Osteocyte (in vitro differentiated cells): Measurements from ENCODE around the gene WDR90. TPM values are rescaled to one million over a fixed set of nuclear protein-coding genes. Genes with fewer than 3 reads are reported as not detected.
A peak's percentile ranks its signal among the peaks of the same experiment; 100 is the strongest.

Experiments
- DNase-seq: peaks from one replicate; pipeline ENCODE4 v3.0.0; 2021; ENCODE audit warnings: mixed read lengths; ENCODE audit not compliant: unreplicated experiment; ENCODE audit errors: extremely low spot score
- H3K27ac Mint-ChIP-seq: one replicate; pipeline ENCODE4 v1.8.0; 2021; ENCODE audit warnings: mild to moderate bottlenecking, mixed read lengths; ENCODE audit not compliant: unreplicated experiment
- H3K27me3 Mint-ChIP-seq: one replicate; pipeline ENCODE4 v1.8.0; 2021; ENCODE audit warnings: mixed read lengths; ENCODE audit not compliant: unreplicated experiment
- H3K36me3 Mint-ChIP-seq: one replicate; pipeline ENCODE4 v1.8.0; 2021; ENCODE audit warnings: mixed read lengths; ENCODE audit not compliant: unreplicated experiment
- H3K4me1 Mint-ChIP-seq: one replicate; pipeline ENCODE4 v1.8.0; 2021; ENCODE audit warnings: mixed read lengths; ENCODE audit not compliant: unreplicated experiment
- H3K4me3 Mint-ChIP-seq: one replicate; pipeline ENCODE4 v1.8.0; 2021; ENCODE audit warnings: mild to moderate bottlenecking, moderate library complexity, mixed read lengths; ENCODE audit not compliant: unreplicated experiment
- H3K9me3 Mint-ChIP-seq: one replicate; pipeline ENCODE4 v1.8.0; 2021; ENCODE audit warnings: mixed read lengths; ENCODE audit not compliant: unreplicated experiment
- total RNA-seq: library from RNA; stranded (reverse); gene quantifications from 2 replicates; pipeline ENCODE4 v1.2.1, GENCODE V29; 2021
- TF ChIP-seq, protein P1 (sequence below): fragments of 200-600 bp; sonication (generic); IDR thresholded peaks from 2 replicates; pipeline ENCODE4 v1.5.0; 2021; ENCODE audit warnings: antibody characterized with exemption, mild to moderate bottlenecking, moderate library complexity

Gene WDR90
- total RNA-seq, 1 donor from 2014 or later: 38.9 TPM

DNA sequence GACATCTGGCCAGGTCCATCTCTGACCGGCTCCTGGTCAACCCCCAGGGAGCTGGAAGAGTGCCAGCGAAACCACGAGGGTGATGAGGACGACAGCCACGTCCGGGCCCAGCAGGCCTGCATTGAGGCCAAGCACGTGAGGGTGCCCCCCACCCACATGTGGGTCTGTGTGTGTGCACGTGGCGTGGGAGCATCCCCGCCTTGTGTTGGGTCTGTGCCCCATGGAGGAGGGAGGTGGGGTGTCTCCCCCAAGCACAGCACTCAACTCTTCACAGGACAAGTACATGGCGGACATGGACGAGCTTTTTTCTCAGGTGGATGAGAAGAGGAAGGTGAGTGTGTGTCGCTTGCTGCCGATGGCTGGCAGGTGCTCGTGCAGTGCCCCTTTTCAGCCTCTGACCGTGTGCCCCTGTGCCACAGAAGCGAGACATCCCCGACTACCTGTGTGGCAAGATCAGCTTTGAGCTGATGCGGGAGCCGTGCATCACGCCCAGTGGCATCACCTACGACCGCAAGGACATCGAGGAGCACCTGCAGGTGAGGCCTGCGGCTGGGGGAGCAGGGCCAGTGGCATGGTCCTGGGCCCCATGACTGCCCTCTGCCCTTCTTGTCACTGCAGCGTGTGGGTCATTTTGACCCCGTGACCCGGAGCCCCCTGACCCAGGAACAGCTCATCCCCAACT, 32.7 kb downstream of the WDR90 start:
- DNase-seq: no peak
- no peaks in the 10 kb centered on the region for H3K27me3 Mint-ChIP-seq
- TF ChIP-seq, protein P1, sequence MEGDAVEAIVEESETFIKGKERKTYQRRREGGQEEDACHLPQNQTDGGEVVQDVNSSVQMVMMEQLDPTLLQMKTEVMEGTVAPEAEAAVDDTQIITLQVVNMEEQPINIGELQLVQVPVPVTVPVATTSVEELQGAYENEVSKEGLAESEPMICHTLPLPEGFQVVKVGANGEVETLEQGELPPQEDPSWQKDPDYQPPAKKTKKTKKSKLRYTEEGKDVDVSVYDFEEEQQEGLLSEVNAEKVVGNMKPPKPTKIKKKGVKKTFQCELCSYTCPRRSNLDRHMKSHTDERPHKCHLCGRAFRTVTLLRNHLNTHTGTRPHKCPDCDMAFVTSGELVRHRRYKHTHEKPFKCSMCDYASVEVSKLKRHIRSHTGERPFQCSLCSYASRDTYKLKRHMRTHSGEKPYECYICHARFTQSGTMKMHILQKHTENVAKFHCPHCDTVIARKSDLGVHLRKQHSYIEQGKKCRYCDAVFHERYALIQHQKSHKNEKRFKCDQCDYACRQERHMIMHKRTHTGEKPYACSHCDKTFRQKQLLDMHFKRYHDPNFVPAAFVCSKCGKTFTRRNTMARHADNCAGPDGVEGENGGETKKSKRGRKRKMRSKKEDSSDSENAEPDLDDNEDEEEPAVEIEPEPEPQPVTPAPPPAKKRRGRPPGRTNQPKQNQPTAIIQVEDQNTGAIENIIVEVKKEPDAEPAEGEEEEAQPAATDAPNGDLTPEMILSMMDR: no peak
- peak overlapping the region; percentile 81 for H3K4me3 Mint-ChIP-seq
- peaks cover 23% of the 10 kb centered on the region for H3K4me1 Mint-ChIP-seq
- H3K9me3 Mint-ChIP-seq: no peaks in the 10 kb centered on the region
- H3K36me3 Mint-ChIP-seq: peaks cover 14% of the 10 kb centered on the region
- H3K27ac Mint-ChIP-seq: peak overlapping the region; percentile 23

DNA sequence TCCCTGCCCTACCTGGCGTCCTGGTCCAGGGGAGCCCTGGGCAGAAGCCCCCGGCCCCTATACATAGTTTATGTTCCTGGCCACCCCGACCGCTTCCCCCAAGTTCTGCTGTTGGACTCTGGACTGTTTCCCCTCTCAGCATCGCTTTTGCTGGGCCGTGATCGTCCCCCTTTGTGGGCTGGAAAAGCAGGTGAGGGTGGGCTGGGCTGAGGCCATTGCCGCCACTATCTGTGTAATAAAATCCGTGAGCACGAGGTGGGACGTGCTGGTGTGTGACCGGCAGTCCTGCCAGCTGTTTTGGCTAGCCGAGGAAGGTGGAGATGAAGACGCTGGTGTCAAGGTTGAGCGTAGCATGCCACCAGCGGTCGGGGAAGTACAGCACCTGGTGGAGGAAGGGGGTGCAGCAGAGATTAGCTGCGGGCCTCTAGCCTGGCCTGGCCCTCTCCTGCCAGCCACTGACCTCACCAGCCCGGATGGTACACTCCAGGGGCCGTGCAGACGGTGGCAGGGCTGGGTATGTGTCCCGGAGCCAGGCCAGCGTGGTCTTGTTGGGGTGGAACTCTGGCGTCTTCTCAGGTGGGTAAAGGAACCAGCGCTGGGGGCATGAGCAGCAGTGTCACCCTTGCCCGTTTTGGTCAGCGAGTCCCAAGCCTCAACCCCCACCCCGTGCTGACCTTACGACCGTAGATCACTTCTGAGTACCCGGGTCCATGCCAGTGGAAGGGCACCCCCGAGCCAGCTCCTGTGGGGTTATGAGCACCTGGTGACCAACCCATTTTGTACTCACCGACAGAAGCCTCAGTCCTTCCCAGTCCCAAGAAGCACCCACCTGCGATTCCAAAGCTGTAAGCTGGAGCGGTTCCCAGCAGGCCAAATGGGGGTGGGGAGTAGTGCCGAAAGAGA, 33.6 kb downstream of the WDR90 start:
- Mint-ChIP-seq H3K4me1 (peaks cover 23% of the 10 kb centered on the region), H3K9me3 (no peaks in the 10 kb centered on the region), H3K27ac (no peak overlapping the region), H3K36me3 (peaks cover 14% of the 10 kb centered on the region), H3K27me3 (no peaks in the 10 kb centered on the region), H3K4me3 (peak overlapping the region; percentile 71)
- DNase-seq: no peak
- TF ChIP-seq, protein P1: no peak

DNA sequence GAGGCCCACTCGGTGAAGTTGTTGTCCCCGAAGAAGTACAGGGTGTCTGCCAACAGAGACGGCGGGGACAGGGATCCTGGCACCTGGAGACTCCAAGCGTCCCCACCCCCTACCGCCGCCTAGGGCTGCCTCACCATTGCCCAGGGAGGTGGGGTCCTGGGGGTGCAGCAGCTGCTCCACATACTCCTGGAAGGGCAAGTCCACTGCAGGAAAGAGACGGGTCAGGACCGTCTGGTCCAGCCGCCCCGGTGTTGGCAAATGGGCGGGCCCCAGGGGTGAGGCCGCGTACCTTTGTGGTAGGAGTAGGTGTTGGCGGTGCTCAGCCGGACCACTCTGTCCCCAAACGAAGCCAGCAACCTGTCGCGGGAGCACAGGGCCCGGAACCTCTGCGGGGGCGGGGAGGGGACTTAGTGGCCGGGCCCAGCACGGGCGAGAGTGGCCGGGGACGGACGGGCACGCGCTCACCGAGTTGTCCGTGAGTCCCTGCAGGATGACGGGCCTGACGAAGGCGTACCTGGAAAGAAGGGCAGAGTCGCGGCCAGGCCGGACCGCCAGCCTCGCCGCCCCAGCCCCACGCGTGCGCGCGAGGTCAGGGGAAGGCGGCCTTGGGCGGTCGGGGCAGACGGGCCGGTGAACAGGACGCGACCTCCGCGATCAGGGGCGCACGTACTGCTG, 34.4 kb downstream of the WDR90 start:
- Mint-ChIP-seq H3K36me3 (peaks cover 14% of the 10 kb centered on the region), H3K27ac (peak overlapping the region; percentile 41), H3K4me1 (peaks cover 23% of the 10 kb centered on the region), H3K4me3 (peak overlapping the region; percentile 71), H3K27me3 (no peaks in the 10 kb centered on the region), H3K9me3 (no peaks in the 10 kb centered on the region)
- TF ChIP-seq, protein P1: no peak
- no peak for DNase-seq

- TF ChIP-seq, protein P1: no peak
- Mint-ChIP-seq H3K36me3 (peaks cover 14% of the 10 kb centered on the region), H3K9me3 (no peaks in the 10 kb centered on the region), H3K4me1 (peaks cover 26% of the 10 kb centered on the region), H3K27ac (peak within 1 kb of the TSS; percentile 75), H3K4me3 (peak within 1 kb of the TSS; percentile 71), H3K27me3 (no peaks in the 10 kb centered on the region)
- peak; percentile 98 for DNase-seq
These were observed 35.1 kb downstream of the WDR90 start, which contains the start of gene JMJD8 for GRCh38 chr16:684071-684794. TSS of gene JMJD8 (minus strand) at chr16:684334. CDS start at chr16:684319, 15 bp downstream.
